NCI-H2171 treated with DMSO at 0.1 percent for 48 hours (cell line): ENCODE data around the gene WDR7.

Experiments used
- DNase-seq: peaks from one replicate; lab custom pipeline; 2025; lab: John Stamatoyannopoulos, UW

WDR7 gene

DNA sequence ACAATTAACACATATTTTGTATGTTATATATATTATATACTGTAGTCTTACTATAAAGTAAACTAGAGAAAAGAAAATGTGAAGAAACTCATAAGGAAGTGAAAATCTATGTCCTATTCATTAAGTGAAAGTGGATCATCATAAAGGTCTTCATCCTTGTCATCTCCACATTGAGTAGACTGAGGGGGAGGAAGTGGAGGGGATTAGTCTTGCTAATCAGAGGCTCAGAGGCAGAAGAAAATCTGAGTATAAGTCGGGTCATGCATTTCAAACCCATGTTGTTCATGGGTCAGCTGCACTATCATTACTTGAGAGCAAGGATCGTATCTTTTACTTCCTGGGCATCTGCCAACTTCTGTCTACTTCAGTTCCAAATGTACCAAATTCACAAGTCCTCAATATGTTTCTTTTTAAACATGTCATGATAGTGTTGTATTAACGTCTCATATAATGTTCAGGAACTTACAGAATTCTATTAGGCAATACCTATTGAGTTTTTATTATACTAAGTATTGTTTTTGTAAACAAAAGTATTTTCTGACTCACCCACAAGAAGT is 286.8 kb downstream of the WDR7 start:
- DNase-seq: no peak

DNA sequence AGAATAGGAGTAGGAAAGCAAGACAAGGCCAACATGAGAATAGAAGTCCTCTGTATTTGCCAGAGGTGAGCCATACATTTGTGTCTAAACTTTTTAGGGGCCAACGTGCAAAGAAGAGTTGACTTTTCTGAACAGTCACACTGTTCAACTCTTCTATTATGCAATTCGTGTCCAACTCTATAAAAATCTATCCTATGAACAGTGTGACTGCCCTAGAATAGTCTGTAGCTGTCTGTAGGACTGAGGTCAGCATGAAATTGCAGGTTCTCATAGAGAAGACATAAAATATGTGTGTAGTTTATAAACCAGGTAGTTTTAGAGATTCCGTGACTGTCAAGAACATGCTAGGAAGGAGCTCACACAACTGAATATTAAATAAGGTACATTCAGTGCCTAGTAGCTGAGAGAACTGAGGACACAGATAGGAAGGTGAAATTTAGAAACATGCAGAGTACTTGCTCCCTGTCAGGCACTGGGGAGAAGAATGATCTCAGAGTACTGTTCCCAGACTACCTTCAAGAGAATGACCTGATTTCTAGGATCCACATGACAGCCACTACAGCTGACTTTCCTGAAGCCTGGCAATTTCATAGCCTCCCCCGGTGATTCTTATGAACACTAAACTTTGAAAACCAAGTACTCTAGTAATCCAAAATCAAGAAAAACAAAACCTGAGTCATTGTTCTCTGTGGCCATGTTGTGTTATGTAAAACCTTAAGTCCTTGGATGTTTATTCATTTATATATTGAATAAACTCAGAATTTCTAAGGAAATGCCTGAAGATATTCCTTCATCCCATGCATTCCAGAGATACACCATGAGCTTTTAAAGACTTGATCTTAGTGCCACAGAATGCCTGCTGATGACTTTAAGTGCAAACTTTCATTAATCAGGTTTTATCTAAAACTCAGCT is 294.3 kb downstream of the WDR7 start:
- no peak for DNase-seq

DNA sequence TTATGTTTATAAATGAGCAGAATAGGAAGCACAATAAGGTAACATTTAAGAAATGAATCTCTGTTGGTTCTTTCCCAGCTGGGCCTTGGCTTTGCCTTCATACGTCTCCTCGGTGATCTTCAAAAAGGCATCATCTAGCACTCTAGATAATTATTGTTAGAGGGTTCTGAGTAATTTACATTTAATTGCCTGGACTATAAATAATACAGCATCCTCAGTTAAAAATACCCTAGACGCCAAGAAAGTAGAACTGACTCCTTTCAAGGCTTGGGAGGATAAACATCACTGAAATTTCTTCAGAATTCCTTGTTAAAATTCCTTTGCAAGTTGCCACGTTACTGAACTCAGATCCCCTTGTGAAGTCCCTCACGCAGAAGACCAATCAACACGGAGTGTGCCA is 296.1 kb downstream of the WDR7 start:
- no peak for DNase-seq

DNA sequence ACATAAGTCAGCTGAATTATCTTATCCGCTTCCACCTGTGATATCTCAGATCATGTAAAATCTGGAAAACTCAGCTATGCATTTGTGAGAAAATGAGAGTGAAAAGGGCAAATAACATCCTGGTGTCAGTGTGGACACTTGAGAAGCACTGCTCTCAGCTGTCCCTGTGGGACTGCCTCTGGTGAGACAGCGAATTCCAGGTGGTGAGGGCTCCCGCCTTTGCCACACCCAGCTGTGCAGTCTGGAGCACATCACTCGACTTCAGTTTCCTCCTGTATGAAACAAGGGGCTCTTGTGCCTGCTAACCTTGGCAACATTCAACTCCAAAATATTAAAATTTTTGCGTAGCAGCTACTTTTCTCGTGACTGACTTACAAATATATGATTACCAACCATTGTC is 300.9 kb downstream of the WDR7 start:
- DNase-seq: peak; percentile 79

DNA sequence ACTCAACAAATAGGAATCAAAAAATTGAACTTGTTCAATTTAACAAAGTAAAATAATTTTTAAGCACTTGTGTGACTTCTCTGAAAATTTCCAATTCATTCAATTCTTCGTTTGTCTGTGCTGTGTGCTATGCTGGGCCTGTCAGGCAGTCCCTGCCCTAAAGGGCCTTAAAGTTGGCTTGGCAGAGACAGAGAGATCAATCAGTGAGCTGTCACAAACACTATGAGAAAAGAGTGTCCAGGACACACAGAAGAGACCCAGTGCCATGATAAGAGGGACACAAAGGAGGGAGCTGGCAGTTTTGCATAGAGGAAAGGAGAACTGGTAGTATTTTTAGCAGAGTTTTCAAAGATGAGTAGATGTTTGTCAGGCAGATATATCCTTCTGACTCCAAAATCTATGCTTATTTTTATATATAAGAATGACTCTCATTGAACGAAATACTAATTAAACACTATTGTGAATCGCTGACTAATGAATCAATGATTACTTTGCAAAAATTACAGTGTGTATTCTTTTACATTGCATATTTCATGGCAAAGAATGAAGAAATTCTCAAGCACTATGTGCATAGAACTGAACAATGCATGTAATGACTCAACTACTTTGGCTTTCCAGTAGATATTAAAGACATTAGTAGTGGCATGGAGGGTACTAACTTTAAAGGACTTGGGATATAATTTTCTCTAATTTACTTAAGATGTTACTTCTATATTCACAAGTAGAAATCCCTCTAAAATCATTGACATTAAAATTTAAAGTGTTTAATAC is 302.5 kb downstream of the WDR7 start:
- DNase-seq: no peak

DNA sequence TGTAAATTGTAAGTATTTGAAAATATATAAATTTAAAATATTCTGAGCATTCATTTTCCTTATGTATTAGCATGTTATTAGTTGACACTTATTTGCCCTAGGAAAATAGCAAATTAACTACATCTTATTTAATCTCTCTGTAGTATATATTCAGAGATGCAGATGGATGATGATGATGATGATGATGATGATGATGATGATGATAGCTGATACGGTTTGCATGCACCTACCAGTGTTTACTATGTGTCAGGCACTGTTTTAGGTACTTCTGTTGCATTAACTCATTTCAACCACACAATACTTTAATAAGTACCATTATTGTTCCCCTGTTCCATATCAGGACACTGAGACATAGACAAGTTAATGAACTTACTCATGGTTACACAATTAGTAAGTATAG is 304.3 kb downstream of the WDR7 start:
- DNase-seq: no peak

DNA sequence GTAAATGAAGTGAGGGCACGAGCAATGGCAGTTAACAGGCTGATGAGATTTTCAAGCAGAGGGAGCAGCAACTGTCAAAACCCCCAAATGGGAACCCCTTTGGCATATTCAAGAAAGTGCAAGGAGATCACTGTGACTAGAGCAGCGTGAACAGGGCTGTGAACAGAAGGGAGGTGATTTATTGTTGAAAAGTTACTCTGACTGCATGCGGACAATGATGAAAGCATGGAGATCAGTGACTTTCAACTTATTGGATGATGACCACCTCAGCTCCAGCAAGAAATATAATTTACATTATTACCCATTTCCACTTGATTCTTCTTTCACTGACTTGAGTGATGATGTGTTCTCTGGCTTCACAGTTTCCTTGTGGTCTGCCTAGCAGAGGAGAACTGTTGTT is 308.0 kb downstream of the WDR7 start:
- DNase-seq: no peak

DNA sequence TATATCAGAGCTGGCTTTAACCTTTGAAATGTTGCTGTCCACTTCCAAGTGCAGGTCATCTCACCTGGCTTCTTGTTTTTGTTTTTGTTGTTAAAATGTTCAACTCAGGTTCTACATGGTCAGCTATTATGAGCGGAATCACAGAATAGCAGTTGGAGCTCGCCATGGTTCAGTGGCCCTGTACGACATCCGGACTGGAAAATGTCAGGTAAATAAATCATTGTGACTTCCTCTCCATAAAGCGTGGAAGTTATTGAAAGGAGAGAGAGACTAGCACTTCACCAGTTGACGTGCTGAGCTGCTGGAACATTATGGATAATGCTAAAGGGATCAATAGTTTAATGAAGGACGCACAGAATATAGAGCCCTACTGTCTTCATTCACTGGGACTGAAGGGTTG is 311.2 kb downstream of the WDR7 start:
- DNase-seq: no peak

DNA sequence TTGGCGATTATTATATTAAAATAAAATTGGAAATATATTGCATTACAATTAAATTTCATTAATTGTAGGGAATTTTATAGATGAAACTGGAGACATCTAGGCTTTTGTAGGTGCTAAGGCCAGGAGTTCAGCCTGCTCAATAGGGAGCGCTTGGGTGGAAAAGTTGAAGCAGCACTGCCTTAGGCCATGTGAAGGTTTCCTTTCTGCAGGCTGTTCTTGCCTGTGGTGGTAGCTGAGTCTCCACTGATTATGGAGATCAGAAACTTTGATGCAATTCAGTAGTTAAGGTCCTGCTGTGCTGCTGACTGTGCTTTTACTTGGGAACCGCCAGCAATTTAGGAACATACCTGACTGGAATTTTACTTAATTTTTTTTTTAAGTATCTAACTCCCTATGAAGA is 315.9 kb downstream of the WDR7 start:
- no peak for DNase-seq

DNA sequence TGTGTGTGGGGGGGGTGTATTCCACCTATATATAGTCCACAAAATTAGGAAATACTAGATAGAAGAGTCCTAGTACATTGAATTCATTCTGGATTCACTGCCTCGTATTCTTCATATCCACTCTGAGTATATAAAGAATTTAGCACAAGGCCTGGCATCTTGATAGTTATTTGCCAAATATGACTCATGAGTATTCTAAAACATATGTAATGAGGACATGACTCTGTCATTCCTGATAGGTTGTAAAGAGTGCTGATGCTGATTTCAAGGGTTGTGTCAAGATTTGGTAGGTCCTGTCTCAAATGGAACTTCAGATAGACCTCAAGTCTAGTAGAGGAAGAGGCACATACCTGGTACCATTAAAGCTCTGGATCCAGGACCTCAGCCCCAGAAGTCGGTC is 322.3 kb downstream of the WDR7 start:
- DNase-seq: no peak

DNA sequence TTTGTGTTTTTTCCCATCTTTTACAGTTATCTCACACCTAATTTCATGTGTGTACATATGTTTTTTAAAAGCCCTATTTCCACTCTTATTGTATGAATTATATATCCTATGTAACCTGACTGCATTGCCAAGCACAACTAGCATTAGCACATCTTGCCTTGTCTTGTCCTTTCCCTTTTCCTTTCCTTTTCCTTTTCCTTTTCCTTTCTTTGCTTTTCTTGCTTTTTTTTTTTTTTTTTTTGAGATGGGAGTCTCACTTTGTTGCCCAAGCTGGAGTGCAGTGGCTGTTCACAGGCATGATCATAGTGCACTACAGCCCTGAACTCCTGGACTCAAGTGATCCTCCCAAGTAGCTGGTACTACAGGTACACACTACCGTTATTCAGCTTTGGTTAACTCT is 323.0 kb downstream of the WDR7 start:
- DNase-seq: no peak

DNA sequence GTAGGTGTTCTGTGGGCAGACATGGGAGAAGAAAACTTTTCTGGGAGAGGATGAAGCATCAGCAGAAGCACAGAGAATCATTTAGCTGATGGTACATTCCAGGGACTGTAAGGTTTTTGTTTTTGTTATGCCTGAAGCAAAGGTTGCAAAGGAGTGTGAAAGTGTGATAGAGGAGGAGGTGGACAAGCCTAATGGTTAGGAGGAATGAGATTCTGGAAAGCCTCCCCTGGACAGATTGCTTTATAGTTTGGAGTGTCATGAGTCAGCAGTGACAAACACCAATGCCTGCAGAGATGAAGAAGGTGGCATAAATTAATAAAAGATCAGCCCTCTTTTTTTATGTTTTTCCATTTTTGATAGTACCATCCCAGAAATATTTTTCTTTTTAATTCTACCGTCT is 324.1 kb downstream of the WDR7 start:
- no peak for DNase-seq

DNA sequence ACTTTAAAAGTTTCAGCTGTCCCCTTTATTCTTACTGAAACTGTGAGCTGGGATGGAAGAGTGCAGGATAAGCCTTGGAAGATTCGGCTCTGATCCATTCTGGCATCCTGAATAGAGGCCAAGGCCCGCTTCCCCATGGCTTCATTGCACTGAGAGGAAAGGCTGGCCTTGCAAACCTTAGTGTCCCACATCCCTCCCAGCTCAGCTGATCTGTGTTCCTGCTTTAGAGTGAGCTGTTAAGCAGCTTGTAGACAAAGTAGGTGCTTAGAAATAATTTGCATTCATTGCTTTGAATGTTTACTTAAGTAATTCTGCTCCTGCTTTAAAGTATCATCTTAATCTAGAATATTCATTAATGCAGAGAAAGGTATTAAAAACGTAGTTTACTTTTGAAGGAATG is 326.1 kb downstream of the WDR7 start:
- no peak for DNase-seq

DNA sequence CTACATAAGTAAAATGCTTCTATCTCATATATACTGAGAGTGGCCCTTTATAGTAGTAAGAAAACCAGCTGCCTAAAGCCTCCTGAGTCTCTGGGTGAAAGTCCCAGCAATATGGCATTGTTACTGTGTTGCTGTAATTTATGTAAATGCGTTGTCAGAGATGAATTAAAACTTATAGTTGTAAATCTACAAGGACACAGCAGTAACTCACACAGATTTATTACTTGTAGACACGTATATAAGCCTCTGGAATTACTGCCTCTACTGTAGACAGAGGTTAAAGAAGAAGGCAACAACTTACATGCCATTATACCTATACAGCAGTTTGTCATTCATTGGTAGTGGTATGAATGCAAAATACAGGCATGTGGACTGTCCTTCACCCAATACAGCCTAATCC is 326.6 kb downstream of the WDR7 start:
- DNase-seq: no peak

DNA sequence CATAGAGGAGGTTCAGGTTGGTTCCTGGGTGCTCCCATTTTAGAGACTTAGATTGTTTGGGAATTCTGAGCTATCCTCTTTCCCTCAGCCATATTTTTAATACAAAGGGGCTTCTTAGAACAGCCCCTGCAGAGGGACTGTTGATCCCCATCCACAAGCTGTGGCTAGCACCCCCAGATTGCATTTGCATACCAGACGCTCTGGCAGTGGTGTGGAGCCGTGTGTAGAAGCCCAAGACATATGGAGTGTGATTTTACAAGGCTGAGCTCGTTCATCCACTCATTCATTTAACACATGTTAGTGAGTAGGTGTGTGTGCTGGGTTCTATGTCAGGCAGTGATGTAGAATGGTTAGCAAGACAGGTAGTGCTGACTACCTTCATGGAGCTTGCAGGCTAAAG is 329.0 kb downstream of the WDR7 start:
- peak; percentile 25 for DNase-seq

DNA sequence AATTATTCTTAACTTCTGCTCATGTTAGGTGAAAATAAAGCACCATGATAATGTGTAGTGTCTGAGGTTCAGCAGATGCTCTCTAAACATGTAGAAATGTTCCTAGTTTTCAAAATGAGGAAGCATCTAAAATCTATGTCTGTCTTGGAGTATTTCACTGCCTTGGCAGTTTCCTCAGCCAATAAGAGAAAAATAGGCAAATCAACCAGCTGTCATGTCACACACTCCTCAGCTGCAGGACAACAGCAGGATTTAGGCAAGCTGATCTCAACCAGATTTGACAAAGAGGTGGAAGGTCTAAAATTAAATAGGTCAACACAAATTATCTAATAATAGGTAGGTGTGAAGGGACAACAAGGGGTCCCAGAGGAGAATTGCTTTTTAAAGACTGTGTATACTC is 331.6 kb downstream of the WDR7 start:
- DNase-seq: peak; percentile 28

DNA sequence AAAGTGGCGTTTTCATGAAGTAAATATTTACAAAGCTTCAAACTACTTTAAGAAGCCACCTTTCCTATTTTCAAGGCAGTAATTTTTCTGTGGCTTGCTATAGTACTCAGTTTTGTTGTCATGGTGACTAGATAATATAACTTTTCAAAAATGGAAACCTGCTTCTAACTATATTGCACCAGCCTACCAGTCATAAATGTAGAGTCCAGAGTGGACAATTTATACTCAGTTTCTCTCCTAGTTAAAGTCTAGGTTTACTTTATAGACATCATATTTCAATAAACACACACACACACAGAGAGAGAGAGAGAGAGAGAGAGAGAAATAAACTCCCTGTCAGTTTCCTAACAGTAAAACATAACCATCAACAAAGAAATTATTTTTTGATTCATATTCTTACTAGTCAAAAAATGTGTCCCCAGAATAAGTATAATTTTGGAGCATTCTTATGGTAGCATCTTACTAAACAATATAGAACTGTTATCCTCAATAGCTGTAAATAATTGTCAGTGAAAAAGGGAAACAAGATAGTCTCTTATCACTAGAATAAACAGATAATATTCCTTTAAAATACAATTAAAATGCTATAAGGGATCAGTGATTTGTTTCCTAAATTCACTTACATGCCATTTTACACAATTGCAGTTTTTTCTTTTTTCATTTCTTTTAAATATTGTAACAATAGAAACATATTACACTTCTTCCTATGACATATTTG is 332.3 kb downstream of the WDR7 start:
- no peak for DNase-seq

DNA sequence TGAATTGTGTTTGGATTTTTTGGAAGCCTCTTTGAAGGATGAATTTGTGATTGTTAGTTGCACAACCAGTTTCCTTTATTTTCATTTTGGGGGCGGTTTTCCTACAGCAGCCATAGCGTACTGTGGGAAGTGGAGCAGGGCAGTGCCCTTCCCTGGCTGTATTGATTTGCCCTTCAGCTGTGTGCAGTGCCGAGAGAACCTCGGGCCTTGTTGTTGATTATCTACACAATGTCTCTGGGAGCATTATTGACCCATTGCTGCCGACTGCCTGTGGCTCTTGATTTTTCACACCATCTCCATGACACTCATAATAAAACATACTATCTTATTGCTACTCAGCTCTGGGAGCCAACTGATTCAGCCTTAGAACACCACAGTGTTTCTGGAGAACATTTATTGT is 333.6 kb downstream of the WDR7 start:
- DNase-seq: no peak

DNA sequence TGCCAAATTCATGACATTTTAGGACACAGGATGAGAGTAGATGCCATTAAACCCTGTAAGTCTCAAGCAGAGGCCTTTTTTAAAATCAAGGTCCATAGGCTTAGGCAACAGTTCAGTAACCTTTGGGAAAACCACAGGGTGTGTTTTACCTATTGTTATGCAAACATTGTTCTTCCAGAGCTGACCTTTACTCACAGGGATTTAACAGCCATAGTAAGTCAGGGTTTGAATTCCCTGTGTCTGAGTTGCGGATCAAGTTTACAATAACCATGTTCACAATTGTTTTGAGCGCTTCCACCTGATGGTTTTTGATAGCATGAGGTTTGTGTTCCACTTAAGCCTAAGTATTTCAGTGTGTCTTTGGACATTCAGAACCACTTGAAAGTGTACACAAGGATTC is 335.7 kb downstream of the WDR7 start:
- DNase-seq: no peak

DNA sequence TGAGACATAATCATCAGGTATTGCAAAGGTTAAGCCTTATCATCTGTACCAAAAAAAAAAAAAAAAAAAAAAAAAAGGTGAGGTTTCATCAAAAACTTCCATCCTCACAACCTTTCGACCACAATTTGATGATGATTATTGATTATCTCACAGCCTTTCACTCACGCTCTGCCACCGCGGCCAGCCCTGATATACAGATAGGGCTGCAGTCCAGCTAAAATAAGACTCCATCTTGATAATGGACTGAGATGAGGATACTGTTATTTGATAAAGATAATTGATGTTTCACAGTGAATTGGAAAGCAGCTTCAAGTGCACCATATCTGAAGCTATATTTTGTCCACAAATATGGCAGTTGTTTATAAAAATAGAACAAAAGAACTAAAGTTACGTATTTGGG is 336.1 kb downstream of the WDR7 start:
- DNase-seq: no peak

DNA sequence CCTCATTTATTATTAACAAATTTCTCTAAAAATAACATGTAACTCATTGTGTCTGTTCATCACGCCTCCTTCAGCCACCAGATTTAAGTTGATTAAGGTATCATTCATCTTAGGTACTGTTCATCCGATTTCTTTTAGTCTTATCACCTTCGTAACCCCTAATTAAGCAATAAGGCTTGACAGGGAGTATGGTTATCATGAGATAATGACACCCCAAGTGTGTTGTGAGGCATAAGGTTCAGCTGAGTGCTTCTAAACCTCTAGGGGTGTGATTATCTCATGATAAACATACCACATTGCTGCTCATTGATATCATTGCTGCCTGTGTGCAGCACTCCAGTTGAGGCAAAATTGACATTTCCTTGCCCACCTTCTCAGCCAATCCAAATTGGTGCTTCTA is 336.9 kb downstream of the WDR7 start:
- no peak for DNase-seq

DNA sequence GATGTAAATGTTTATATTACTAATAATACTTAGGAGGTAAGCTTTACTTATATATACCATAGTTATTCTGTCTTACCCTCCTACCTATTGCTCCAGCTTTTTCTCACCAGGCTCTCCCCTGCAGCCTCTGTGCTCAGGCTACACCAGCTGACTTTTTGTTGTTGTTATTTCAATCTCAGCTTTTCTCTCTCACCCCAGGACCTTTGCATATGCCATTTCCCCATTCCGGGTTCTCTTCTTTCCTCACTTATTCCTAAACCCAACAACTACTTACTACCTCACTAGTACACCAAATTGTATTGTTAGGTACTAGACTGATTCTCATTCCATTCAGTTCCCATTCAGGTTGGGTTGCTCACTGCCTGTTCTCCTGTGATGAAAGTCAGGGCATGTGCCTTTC is 339.5 kb downstream of the WDR7 start:
- no peak for DNase-seq

DNA sequence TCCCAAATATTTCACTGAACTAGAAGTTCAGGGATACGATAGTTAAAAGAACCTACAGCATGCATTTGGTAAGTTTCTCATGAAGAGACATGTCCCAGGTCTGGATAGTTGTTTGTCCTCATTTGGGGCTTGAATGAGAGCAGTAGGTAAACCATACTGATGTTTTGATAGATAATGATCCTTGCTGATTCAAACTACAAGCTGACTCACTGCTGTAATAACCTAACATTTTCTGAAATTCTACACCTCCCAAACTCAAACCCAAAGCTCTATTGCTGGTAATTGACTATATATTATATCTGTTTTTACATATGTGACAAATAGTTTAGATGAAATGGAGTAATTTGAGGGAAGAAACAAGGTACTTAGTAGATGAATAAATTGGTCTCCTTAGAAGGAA is 341.6 kb downstream of the WDR7 start:
- DNase-seq: peak; percentile 24
